DND-41 (cell line): ENCODE measurements around the gene AKR7A3.

ENCODE experiments used
- ATAC-seq: fragments of 200-7000 bp; cut with Tn5 transposase; 3 replicates; pipeline ENCODE4 v1.9.1; 2021; ENCODE audit warnings: low read depth; ENCODE audit not compliant: insufficient read depth
- DNase-seq: peaks from one replicate; pipeline ENCODE4 v3.0.0-alpha.2; 2020
- H2AFZ ChIP-seq: 2 replicates; pipeline ENCODE4 v1.6.0; 2012; ENCODE audit warnings: low read depth, low read length
- H3K27ac ChIP-seq: 2 replicates; pipeline ENCODE4 v1.5.1; 2012; ENCODE audit warnings: low read length, inconsistent platforms
- H3K27me3 ChIP-seq: fragments of 200-600 bp; sonication (generic); 2 replicates; pipeline ENCODE4 v1.6.0; 2012; ENCODE audit warnings: low read length, mild to moderate bottlenecking, inconsistent platforms; ENCODE audit not compliant: insufficient read depth, poor library complexity
- H3K36me3 ChIP-seq: 2 replicates; pipeline ENCODE4 v1.5.1; 2012; ENCODE audit warnings: low read length, inconsistent platforms; ENCODE audit not compliant: insufficient read depth
- H3K4me1 ChIP-seq: 2 replicates; pipeline ENCODE4 v1.5.1; 2012; ENCODE audit warnings: mild to moderate bottlenecking, low read length; ENCODE audit not compliant: insufficient read depth
- H3K4me2 ChIP-seq: 2 replicates; pipeline ENCODE4 v1.6.0; 2012; ENCODE audit warnings: mild to moderate bottlenecking, moderate library complexity, low read length, inconsistent platforms; ENCODE audit not compliant: insufficient read depth
- H3K4me3 ChIP-seq, 2 experiments: fragments of 200-600 bp in 1 of 2; shearing (Covaris generic) in 1 of 2; 2 replicates each; pipeline ENCODE4 v1.5.1; 2012 to 2016; ENCODE audit warnings: inconsistent platforms in 2 of 2, low read length in 2 of 2, mild to moderate bottlenecking in 2 of 2, low read depth in 1 of 2, moderate library complexity in 1 of 2
- H3K79me2 ChIP-seq: 2 replicates; pipeline ENCODE4 v1.6.0; 2012; ENCODE audit warnings: low read length, inconsistent platforms; ENCODE audit not compliant: insufficient read depth
- H3K9ac ChIP-seq: 2 replicates; pipeline ENCODE4 v1.6.0; 2012; ENCODE audit warnings: low read depth, mild to moderate bottlenecking, inconsistent platforms, low read length, moderate library complexity
- H3K9me3 ChIP-seq: 2 replicates; pipeline ENCODE4 v1.5.1; 2012; ENCODE audit warnings: low read length, moderate library complexity, mild to moderate bottlenecking, inconsistent platforms; ENCODE audit not compliant: insufficient read depth, severe bottlenecking
- H4K20me1 ChIP-seq: 2 replicates; pipeline ENCODE4 v1.6.0; 2012; ENCODE audit warnings: low read length; ENCODE audit not compliant: insufficient read depth
- EZH2 ChIP-seq: IDR thresholded peaks from 3 replicates; pipeline ENCODE4 v1.6.1; 2012; ENCODE audit warnings: borderline replicate concordance, low read depth, mild to moderate bottlenecking, moderate library complexity, low read length, inconsistent platforms; ENCODE audit not compliant: severe bottlenecking
- TF ChIP-seq, protein P1 (sequence below): IDR thresholded peaks from 2 replicates; pipeline ENCODE4 v1.5.1; 2012; ENCODE audit warnings: borderline replicate concordance, low read length, moderate library complexity, mild to moderate bottlenecking; ENCODE audit not compliant: poor library complexity, severe bottlenecking; ENCODE audit errors: extremely low read depth

Gene AKR7A3

DNA sequence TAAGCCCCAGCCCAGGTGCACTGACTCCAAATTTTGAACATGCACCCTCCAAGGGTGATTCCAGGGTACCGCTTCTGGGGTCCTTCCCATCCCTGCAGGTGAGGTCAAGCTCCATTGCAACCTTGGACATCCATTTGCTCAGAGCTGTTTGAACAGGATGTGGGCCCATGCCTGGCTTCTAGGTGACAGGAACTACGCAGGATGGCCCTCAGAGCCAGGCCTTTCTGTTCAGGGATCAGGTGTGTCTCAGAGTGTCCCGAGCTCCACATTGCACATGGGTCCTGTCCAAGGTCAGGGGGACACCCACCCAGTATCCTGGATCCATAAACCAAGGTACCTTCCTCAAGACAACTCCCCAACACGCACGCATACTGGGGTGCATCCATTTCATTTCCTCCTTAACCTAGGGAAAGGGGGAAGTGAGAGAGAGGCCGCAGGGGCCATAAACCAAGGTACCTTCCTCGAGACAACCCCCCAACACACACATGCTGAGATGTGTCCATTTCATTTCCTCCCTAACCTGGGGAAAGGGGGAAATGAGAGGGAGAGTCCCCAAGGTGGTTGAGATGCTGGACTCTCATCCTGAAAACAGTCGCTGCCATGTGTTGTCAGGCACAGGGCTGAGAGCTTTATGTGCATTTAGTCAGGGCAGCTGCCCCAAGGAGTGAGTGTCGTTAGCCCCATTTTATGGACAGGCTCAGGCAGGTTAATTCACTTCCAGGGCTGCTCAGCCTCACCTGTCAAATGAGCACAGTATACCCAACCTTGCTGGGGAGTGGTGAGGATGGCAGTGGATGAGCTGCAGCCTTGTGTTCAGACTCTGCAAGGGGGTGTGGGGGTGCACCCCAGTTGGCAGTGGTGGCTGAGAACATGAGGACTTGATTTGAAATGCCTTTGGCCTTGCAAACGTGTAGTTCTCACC lies 25.7 kb upstream of the AKR7A3 start:
- no peaks in the 10 kb centered on the region for H3K9me3 ChIP-seq
- H2AFZ ChIP-seq, result no peak overlapping the region
- no peaks in the 10 kb centered on the region; the same call in 1 of the 2 replicates for H3K36me3 ChIP-seq
- ATAC-seq (no peak), DNase-seq (no peak)
- no peak overlapping the region for H3K27ac ChIP-seq
- TF ChIP-seq EZH2, result no peak
- TF ChIP-seq, protein P1, sequence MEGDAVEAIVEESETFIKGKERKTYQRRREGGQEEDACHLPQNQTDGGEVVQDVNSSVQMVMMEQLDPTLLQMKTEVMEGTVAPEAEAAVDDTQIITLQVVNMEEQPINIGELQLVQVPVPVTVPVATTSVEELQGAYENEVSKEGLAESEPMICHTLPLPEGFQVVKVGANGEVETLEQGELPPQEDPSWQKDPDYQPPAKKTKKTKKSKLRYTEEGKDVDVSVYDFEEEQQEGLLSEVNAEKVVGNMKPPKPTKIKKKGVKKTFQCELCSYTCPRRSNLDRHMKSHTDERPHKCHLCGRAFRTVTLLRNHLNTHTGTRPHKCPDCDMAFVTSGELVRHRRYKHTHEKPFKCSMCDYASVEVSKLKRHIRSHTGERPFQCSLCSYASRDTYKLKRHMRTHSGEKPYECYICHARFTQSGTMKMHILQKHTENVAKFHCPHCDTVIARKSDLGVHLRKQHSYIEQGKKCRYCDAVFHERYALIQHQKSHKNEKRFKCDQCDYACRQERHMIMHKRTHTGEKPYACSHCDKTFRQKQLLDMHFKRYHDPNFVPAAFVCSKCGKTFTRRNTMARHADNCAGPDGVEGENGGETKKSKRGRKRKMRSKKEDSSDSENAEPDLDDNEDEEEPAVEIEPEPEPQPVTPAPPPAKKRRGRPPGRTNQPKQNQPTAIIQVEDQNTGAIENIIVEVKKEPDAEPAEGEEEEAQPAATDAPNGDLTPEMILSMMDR, result no peak
- no peaks in the 10 kb centered on the region for H3K27me3 ChIP-seq
- H3K9ac ChIP-seq, result no peak overlapping the region
- H4K20me1 ChIP-seq, result 0 out of 2 replicates have a peak, but pooled peaks cover 6% of the 10 kb centered on the region
- H3K4me1 ChIP-seq, result peaks cover 26% of the 10 kb centered on the region
- peaks cover 16% of the 10 kb centered on the region for H3K79me2 ChIP-seq
- no peak overlapping the region for H3K4me3 ChIP-seq
- no peak overlapping the region for H3K4me2 ChIP-seq

DNA sequence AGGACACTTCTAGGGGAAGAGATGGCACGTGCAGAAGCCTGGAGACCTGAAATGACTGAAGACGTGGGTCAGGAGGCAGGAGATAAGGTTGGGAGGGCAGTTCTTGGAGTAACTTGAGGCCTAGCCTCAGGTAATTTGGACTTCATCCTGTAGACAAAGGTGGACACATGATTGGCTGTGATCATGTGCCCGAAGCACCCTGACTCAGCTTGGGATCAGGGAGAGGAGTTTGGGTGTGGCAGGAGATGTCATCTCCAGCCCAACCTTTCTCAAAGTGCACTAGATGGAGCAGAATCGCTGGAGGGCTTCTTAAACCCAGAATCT lies 25.0 kb upstream of the AKR7A3 start:
- Histone ChIP-seq H3K4me3 (no peak overlapping the region), H3K4me2 (peak overlapping the region; percentile 92), H2AFZ (no peak overlapping the region), H3K4me1 (peaks cover 26% of the 10 kb centered on the region), H4K20me1 (peaks cover 10% of the 10 kb centered on the region; the same call in 1 of the 2 replicates), H3K9me3 (no peaks in the 10 kb centered on the region), H3K27me3 (no peaks in the 10 kb centered on the region), H3K79me2 (peaks cover 16% of the 10 kb centered on the region), H3K36me3 (peaks cover 6% of the 10 kb centered on the region), H3K9ac (no peak overlapping the region; the same call in 1 of the 2 replicates), H3K27ac (no peak overlapping the region)
- ATAC-seq, result no peak
- DNase-seq, result no peak
- TF ChIP-seq EZH2, result no peak
- TF ChIP-seq, protein P1, result no peak

- TF ChIP-seq EZH2, result no peak
- TF ChIP-seq, protein P1, result no peak
- H2AFZ ChIP-seq, result peak overlapping the region; percentile 90; the same call in 1 of the 2 replicates
- H3K4me3 ChIP-seq, result peak overlapping the region; percentile 36 to 79; a peak in 3 of 4 replicates
- no peak for ATAC-seq
- peaks cover 26% of the 10 kb centered on the region for H3K4me1 ChIP-seq
- peaks cover 10% of the 10 kb centered on the region; the same call in 1 of the 2 replicates for H4K20me1 ChIP-seq
- H3K9me3 ChIP-seq, result no peaks in the 10 kb centered on the region
- peaks cover 12% of the 10 kb centered on the region for H3K36me3 ChIP-seq
- peak overlapping the region; percentile 79 for H3K27ac ChIP-seq
- DNase-seq, result no peak
- peaks cover 16% of the 10 kb centered on the region for H3K79me2 ChIP-seq
- H3K4me2 ChIP-seq, result peak overlapping the region; percentile 92
- H3K9ac ChIP-seq, result peak overlapping the region; percentile 99
- H3K27me3 ChIP-seq, result no peaks in the 10 kb centered on the region
Measured at GRCh38 chr1:19312782-19313635, 24.4 kb upstream of the AKR7A3 start.
